Right lobe of liver (tissue), 6 donors: ENCODE data around the gene MYBL2. TPM values are rescaled to one million over a fixed set of nuclear protein-coding genes. Genes with fewer than 3 reads are reported as not detected.

Source experiments
- ATAC-seq, 4 donors: fragments of 200-7000 bp; cut with Tn5 transposase; one replicate each; pipeline ENCODE4 v1.9.1; 2020; ENCODE audit warnings: mild to moderate bottlenecking in 4 of 4, moderate library complexity in 4 of 4
- DNase-seq, 3 donors: peaks; one replicate each; pipeline ENCODE4 v3.0.0-alpha.2; 2020
- H3K27ac ChIP-seq, 3 donors: fragments of 200-600 bp; one replicate each; pipeline ENCODE4 v1.8.0; 2022
- H3K27me3 ChIP-seq, 2 donors: fragments of 200-600 bp; one replicate each; pipeline ENCODE4 v1.8.0; 2022
- H3K36me3 ChIP-seq, 4 donors: fragments of 200-600 bp; sonication (generic) in 1 of 4; one replicate each; pipeline versions ENCODE4 v1.5.1 to v1.8.0; 2017 to 2022; ENCODE audit warnings: control low read depth in 1 of 4
- H3K4me1 ChIP-seq, 4 donors: fragments of 200-600 bp; sonication (generic) in 1 of 4; one replicate each; pipeline versions ENCODE4 v1.5.1 to v1.8.0; 2017 to 2022; ENCODE audit warnings: control low read depth in 1 of 4
- H3K4me3 ChIP-seq, 3 donors: fragments of 200-600 bp; one replicate each; pipeline ENCODE4 v1.8.0; 2022
- H3K9me3 ChIP-seq, 4 donors: fragments of 200-600 bp; sonication (generic) in 1 of 4; one replicate each; pipeline versions ENCODE4 v1.5.1 to v1.8.0; 2017 to 2022; ENCODE audit warnings: control low read depth in 1 of 4
- CTCF ChIP-seq, 4 donors: fragments of 200-600 bp in 3 of 4; fragments of 450-650 bp in 1 of 4; IDR thresholded peaks; one replicate each; pipeline versions ENCODE4 v1.5.1 to v1.8.0; 2016 to 2022; ENCODE audit warnings: antibody characterized with exemption in 4 of 4, mild to moderate bottlenecking in 2 of 4
- POLR2A ChIP-seq: fragments of 450-650 bp; IDR thresholded peaks from one replicate; pipeline ENCODE4 v1.6.1; 2017; ENCODE audit warnings: antibody characterized with exemption, mild to moderate bottlenecking
- WGBS: methylation state at CpG from one replicate; pipeline ENCODE4 v1.1.6; 2018; ENCODE audit warnings: low coverage, low lambda C conversion rate; ENCODE audit not compliant: insufficient coverage; ENCODE audit errors: missing lambda C conversion rate; 5-methylcytosine and 5-hydroxymethylcytosine counted together
- intact Hi-C, 2 donors: fragments of 100-400 bp; cut with DNase I; formaldehyde crosslinking; loops; one replicate each; pipeline versions ENCODE4 v1.11.2 to v1.14.1; 2022
- long read RNA-seq: library from polyadenylated mRNA; unstranded; transcript quantifications from one replicate; pipeline ENCODE4 v2.0.0, GENCODE V29; 2019
- total RNA-seq, 6 experiments: library from RNA; depleted of rRNA in 2 of 6; stranded (reverse); fragments of >200 nt in 2 of 6; fragmentation: NEBNext Ultra II Directional in 3 of 6; extraction: Animal tissue kit (Norgen Biotek cat#: 25700) in 3 of 6; gene quantifications; one replicate each; pipeline versions ENCODE4 v1.1.0 to v1.2.4, GENCODE V29; 2016 to 2023
- donor health status: DM: no; HTN: yes; CAD: no.
- donor health status: DM: no; HTN: no; CAD: no.
- donor health status: DM: no; HTN: no; CAD: no.
- donor health status: DM: no; HTN: yes; CAD: no.
- donor health status: DM: no; HTN: yes; CAD: no.

The MYBL2 gene
- 1 to 10 TPM in 3 of 6 experiments, under 1 TPM in 2, not detected in 1; 0.44 to 3.5 (median 1.8) TPM for total RNA-seq
- long read RNA-seq: 0 reads

GRCh38 chr20:43666376-43667328 is at the start of gene MYBL2:
Gene MYBL2, plus strand, starts transcription at chr20:43667114. Its CDS starts 170 bp downstream, at chr20:43667284.
- TF ChIP-seq POLR2A (no peak), CTCF (IDR thresholded peaks at IDR 0.05) (no peak)
- WGBS: 26% methylated on average over 15 of the region's 90 CpGs
- no peaks in the 10 kb centered on the region for H3K27me3 ChIP-seq
- H3K4me3 ChIP-seq: peak within 1 kb of the TSS; percentile 39 to 54 (median 51)
- H3K4me1 ChIP-seq: no peaks in the 10 kb centered on the region
- ATAC-seq (peak; percentile 81 to 96 (median 92)), DNase-seq (peak; percentile 62 to 73 (median 72))
- intact Hi-C loops: loop anchor here in 1 of 2 donors (10.0 kb wide), 1 partner anchor 122 kb away; no protein-coding TSS in a partner anchor
- H3K9me3 ChIP-seq: no peaks in the 10 kb centered on the region
- no peaks in the 10 kb centered on the region for H3K36me3 ChIP-seq
- H3K27ac ChIP-seq: no peak within 1 kb of the TSS

GRCh38 chr20:43631598-43631997 is 35.3 kb upstream of the MYBL2 start:
- Histone ChIP-seq H3K9me3 (no peaks in the 10 kb centered on the region), H3K4me3 (no peak overlapping the region), H3K4me1 (no peaks in the 10 kb centered on the region), H3K27me3 (no peaks in the 10 kb centered on the region), H3K27ac (no peak overlapping the region), H3K36me3 (peaks cover 0 to 5% (median 0%) of the 10 kb centered on the region in 4 donors)
- 100% methylated on average over 8 of the region's 8 CpGs for WGBS
- intact Hi-C loops: no loop called here
- TF ChIP-seq POLR2A (no peak), CTCF (IDR thresholded peaks at IDR 0.05) (no peak)
- no peak for ATAC-seq
- DNase-seq: no peak

- no peak for DNase-seq
- TF ChIP-seq CTCF (IDR thresholded peaks at IDR 0.05) (no peak), POLR2A (no peak)
- no peaks in the 10 kb centered on the region for H3K27me3 ChIP-seq
- H3K4me1 ChIP-seq: no peaks in the 10 kb centered on the region
- H3K4me3 ChIP-seq: no peak overlapping the region
- 72% methylated on average over 2 of the region's 2 CpGs for WGBS
- no peaks in the 10 kb centered on the region for H3K9me3 ChIP-seq
- H3K27ac ChIP-seq: no peak overlapping the region
- intact Hi-C loops: no loop called here
- H3K36me3 ChIP-seq: peaks cover 0 to 12% (median 0%) of the 10 kb centered on the region in 4 donors
- ATAC-seq: peak in 1 of 4 donors; percentile 37
These were observed 30.5 kb upstream of the MYBL2 start for GRCh38 chr20:43636429-43636828.

GRCh38 chr20:43642548-43642947 is 24.4 kb upstream of the MYBL2 start:
- Histone ChIP-seq H3K27ac (no peak overlapping the region), H3K9me3 (no peaks in the 10 kb centered on the region), H3K36me3 (peaks cover 0 to 25% (median 0%) of the 10 kb centered on the region in 4 donors), H3K27me3 (no peaks in the 10 kb centered on the region), H3K4me1 (no peaks in the 10 kb centered on the region), H3K4me3 (no peak overlapping the region)
- ATAC-seq (no peak), DNase-seq (no peak)
- intact Hi-C loops: no loop called here
- TF ChIP-seq CTCF (IDR thresholded peaks at IDR 0.05) (no peak), POLR2A (no peak)
- 80% methylated on average over 1 of the region's 4 CpGs for WGBS
